Measurements from ENCODE around the gene LONP1.
A peak's percentile ranks its signal among the peaks of the same experiment; 100 is the strongest.
"Not testable (repeated sequence)": the region's sequence is repeated elsewhere in the genome, so short reads cannot be mapped to it uniquely, and the experiment has no call there.

Gene LONP1

DNA sequence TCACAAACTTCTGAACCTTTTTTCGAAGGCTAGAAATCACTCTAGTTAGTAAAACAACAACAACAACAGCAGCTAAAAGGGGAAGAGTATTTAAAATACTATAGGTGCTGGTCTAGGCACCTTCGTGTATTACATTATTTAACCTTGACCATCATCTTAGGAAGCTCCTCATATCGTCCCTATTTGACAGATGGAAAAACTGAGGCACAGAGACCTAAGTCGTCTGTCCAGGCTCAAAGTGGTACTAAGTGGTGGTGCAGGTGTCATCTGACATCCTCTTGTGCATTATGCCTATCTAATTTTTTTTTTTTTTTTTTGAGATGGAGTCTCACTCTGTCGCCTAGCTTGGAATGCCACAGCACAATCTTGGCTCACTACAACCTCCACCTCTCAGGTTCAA, 29.6 kb upstream of the LONP1 start:
- TF ChIP-seq, protein P1, sequence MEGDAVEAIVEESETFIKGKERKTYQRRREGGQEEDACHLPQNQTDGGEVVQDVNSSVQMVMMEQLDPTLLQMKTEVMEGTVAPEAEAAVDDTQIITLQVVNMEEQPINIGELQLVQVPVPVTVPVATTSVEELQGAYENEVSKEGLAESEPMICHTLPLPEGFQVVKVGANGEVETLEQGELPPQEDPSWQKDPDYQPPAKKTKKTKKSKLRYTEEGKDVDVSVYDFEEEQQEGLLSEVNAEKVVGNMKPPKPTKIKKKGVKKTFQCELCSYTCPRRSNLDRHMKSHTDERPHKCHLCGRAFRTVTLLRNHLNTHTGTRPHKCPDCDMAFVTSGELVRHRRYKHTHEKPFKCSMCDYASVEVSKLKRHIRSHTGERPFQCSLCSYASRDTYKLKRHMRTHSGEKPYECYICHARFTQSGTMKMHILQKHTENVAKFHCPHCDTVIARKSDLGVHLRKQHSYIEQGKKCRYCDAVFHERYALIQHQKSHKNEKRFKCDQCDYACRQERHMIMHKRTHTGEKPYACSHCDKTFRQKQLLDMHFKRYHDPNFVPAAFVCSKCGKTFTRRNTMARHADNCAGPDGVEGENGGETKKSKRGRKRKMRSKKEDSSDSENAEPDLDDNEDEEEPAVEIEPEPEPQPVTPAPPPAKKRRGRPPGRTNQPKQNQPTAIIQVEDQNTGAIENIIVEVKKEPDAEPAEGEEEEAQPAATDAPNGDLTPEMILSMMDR (conservative IDR thresholded peaks at IDR 0.05), result no peak
- H3K27ac ChIP-seq, result no peak overlapping the region

DNA sequence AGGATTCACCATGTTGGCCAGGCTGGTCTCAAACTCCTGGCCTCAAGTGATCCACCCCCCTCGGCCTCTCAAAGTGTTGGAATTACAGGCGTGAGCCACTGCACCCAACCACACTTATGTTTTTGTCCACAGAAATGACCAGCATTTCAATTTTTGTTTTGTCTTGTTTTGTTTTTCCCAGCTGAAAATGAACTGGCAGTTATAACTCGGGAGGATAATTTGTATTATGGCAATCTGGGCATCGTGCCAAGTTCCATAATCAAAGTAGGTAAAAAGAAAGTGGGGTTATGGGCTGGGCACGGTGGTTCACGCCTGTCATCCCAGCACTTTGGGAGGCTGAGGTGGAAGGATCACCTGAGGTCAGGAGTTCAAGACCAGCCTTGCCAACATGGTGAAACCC, 29.0 kb upstream of the LONP1 start:
- not testable (repeated sequence) for H3K27ac ChIP-seq

DNA sequence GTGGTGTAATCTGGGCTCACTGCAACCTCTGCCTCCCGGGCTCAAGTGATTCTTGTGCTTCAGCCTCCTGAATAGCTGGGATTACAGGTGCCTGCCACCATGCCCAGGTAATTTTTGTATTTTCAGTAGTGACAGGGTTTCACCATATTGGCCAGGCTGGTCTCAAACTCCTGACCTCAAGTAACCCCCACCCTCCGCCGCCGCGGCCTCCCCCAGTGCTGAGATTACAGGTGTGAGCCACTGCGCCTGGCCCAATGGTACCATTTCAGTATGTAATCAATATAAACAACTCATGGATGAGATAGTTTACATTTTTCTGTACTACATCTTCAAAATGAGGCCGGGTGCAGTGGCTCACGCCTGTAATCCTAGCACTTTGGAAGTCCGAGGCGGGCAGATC, 25.1 kb upstream of the LONP1 start:
- H3K27ac ChIP-seq, result not testable (repeated sequence)

DNA sequence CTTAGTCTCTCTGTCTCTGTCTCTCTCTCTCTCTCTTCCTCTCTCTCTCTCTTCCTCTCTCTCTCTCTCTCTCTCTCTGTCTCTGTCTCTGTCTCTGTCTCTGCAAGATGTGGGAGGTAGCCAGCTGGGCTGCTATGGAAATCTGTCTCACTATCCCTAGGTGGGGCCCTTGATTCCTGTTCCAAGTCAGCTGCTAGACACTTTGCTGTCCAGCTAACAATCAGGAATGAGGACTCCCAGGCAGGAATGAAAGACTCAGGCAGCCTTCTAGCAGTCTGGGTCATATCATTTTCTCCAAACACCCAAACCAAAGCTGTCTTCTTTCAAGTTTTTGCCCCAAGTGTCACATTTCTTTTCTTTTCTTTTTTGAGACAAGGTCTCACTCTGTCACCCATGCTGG, 23.7 kb upstream of the LONP1 start:
- TF ChIP-seq, protein P1 (conservative IDR thresholded peaks at IDR 0.05), result no peak
- no peak overlapping the region for H3K27ac ChIP-seq

DNA sequence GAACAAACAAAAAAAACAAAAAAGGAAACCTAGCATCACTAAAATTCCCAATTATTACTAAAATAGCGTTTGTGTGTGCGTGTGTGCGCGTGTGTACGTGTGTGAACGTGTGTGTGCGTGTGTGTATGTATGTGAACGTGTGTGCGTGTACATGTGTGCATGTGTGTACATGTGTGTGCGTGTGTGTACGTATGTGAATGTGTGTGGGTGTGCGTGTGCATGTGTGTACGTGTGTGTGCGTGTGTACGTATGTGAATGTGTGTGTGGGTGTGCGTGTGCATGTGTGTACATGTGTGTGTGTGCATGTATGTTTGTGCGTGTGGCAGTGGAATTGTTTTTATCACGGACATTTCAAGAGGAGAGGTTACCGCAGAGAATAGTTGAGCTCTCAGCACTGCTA, 22.1 kb upstream of the LONP1 start:
- TF ChIP-seq, protein P1 (conservative IDR thresholded peaks at IDR 0.05), result no peak
- no peak overlapping the region for H3K27ac ChIP-seq

DNA sequence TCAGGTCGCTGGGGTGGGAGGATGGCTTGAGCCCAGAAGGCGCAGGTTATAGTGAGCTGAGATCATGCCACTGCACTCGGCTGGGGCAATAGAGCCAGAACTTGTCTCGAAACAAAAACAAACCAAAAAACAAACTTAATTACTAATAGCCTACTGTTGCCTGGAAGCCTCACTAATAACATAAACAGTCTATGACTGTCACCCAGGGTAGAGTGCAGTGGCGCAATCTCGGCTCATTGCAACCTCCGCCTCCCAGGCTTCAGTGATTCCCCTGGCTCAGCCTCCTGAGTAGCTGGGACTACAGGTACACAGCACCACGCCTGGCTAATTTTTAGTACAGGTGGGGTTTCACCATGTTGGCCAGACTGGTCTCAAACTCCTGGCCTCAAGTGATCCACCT, 18.5 kb upstream of the LONP1 start:
- TF ChIP-seq, protein P1 (conservative IDR thresholded peaks at IDR 0.05), result no peak
- no peak overlapping the region for H3K27ac ChIP-seq

DNA sequence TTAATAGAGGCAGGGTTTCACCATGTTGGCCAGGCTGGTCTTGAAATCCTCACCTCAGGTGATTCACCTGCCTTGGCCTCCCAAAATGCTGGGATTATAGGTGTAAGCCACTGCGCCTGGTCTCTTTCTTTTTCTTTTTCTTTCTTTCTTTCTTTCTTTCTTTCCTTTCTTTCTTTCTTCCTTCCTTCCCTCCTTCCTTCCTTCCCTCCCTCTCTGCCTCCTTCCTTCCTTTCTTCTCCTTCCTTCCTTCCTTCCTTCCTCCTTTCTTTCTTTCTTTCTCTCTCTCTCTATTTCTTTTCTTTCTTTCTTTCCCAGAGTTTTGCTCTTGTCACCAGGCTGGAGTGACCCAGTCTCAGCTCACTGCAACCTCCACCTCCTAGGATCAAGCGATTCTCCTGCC, 13.2 kb upstream of the LONP1 start:
- H3K27ac ChIP-seq, result not testable (repeated sequence)

DNA sequence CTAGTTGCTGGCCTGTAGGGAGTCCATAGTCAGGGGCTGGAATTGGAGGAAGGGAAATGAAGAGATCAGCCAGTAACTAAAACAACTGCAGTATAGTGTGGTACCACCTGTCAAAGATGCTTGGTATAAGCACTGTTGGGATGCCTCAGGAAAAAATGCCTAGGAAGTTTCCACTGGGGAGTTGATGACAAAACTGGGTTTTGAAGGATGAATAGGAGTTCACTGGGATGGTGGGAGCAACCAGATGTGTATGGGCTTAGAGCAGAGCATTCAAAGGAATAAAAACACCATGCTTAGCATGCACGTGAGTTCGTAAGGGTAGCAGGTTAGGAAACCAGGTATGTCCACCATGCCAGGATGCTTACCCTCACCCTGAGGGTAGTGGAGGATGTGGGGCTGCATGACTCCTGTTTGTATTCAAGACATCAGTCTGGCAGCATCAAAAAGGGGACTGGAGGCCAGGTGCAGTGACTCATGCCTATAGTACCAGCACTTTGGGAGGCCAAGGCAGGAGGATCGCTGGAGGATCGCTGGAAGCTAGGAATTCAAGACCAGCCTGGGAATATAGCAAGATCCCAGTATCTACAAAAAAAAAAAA, 7.6 kb upstream of the LONP1 start:
- TF ChIP-seq, protein P1 (conservative IDR thresholded peaks at IDR 0.05), result no peak
- no peak overlapping the region for H3K27ac ChIP-seq

DNA sequence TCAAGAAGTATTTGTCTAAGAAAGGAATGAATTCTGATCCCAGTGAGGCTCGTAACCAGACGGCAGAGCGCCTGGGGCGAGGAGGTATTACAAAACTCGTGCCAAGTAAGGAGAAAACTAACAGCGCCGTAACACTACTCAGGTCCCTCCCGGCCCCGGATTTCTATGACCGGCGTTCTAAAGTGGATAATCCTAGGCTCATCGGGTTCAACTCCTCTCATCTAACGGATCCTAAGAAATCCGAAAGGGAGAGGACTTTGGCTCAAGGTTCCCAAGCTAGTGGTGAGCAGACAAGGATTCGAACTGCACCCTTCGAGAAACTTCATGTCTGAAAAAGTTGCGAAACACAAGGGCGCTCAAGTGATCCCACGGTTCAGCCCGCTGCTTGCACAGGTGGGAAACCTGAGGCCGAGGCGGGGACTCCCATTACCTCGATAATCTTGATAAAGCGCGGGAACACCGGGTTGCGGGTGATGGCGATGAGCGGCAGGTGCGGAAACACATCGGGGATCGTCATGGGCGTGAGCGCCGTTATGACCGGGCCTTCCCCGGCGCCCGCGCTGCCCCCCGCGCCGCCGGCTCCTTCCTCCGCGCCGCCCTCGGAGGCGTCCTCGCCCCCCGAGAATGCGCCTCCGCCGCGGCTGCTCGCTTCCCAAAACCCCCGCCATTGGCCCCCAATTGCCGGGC, 529 bp downstream of the LONP1 start:
- peak overlapping the region; percentile 87 for H3K27ac ChIP-seq
- TF ChIP-seq, protein P1 (conservative IDR thresholded peaks at IDR 0.05), result no peak
